Stimulated activated CD4-positive, alpha-beta T cell treated with anti-CD3 and anti-CD28 coated beads, Interleukin-1b, Interleukin-23, amount 100 ng/mL, for 1 hour (primary cell): ENCODE measurements around the gene PHLDA2.
"Not testable (repeated sequence)": the region's sequence is repeated elsewhere in the genome, so short reads cannot be mapped to it uniquely, and the experiment has no call there.

Experiments used
- DNase-seq, 2 donors: peaks; one replicate each; pipeline ENCODE4 v3.0.0-alpha.2; 2020; ENCODE audit warnings: low read depth in 2 of 2

Gene PHLDA2

GRCh38 chr11:2945031-2945756 is 16.0 kb upstream of the PHLDA2 start:
- no peak for DNase-seq

GRCh38 chr11:2944530-2944929 is 15.3 kb upstream of the PHLDA2 start:
- no peak for DNase-seq

DNA sequence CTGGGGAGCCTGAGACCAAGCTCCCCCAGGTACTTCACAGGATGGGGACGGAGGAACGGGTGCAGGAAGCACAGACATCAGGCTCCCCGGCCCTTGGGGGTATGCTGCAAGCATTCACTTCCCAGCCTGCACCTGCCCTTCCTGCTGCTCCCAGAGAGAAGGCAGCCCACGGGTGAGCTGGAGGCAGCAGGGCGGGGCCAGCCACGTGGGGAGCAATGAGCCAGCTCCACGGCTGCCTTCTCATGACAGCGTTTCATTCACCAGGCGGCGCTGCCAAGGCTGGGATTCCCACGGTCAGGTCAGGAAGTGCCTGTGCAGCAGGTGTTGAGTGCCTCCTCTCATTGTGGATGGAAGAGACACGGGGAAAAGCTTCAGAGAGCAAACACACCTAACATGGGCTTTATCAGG is 14.5 kb upstream of the PHLDA2 start:
- DNase-seq = no peak

- no peak for DNase-seq
Observed at GRCh38 chr11:2942872-2943710, 13.9 kb upstream of the PHLDA2 start.

- no peak for DNase-seq
Observed at GRCh38 chr11:2942447-2942846, 13.2 kb upstream of the PHLDA2 start.

GRCh38 chr11:2940921-2941821 is 12.0 kb upstream of the PHLDA2 start:
- no peak for DNase-seq

GRCh38 chr11:2940147-2940920 is 11.1 kb upstream of the PHLDA2 start:
- DNase-seq = no peak

GRCh38 chr11:2938458-2939418 is 9.5 kb upstream of the PHLDA2 start:
- DNase-seq = not testable (repeated sequence)

DNA sequence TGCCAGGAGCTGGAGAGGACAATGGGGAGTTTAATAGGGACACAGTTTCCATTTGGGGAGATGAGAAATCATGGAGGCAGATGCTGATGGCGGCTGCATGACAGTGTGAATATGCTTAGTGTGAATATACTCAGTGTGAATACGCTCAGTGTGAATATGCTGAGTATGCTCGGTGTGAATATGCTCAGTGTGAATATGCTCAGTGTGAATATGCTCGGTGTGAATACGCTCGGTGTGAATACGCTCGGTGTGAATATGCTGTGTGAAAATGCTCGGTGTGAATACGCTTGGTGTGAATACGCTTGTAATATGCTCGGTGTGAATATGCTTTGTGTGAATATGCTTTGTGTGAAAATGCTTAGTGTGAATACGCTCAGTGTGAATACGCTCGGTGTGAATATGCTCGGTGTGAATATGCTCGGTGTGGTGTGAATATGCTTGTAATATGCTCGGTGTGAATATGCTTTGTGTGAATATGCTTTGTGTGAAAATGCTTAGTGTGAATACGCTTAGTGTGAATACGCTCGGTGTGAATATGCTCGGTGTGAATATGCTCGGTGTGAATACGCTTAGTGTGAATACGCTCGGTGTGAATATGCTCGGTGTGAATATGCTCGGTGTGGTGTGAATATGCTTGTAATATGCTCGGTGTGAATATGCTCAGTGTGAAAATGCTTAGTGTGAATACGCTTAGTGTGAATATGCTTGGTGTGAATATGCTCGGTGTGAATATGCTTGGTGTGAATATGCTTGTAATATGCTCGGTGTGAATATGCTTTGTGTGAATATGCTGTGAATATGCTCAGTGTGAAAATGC is 8.6 kb upstream of the PHLDA2 start:
- not testable (repeated sequence) for DNase-seq

GRCh38 chr11:2934611-2935239 is 5.5 kb upstream of the PHLDA2 start:
- DNase-seq = no peak

- no peak for DNase-seq
Observed at GRCh38 chr11:2934021-2934550, 4.9 kb upstream of the PHLDA2 start.

- no peak for DNase-seq
Observed at GRCh38 chr11:2933375-2934020, 4.3 kb upstream of the PHLDA2 start.

DNA sequence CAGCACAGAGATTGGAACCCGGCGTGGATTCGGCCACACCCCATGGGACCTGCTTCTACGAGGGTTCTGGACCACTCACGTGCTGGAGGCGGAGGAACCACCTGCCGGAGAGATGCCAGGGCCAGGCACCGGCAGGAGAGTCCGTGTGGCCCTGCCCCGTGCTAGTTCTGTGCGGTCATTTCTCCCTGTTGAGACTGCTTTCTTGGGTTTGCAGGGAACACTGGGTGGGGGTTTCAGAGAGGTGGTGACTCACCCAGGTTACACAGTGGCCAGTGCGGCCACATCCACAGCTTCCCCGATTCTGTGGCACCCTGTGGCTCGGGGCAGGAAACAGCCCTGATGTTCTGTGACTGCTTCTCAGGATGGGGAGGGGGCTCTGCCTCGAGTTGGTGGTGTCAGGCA is 3.6 kb upstream of the PHLDA2 start:
- DNase-seq = no peak

GRCh38 chr11:2931771-2932738 is 2.8 kb upstream of the PHLDA2 start:
- no peak for DNase-seq

DNA sequence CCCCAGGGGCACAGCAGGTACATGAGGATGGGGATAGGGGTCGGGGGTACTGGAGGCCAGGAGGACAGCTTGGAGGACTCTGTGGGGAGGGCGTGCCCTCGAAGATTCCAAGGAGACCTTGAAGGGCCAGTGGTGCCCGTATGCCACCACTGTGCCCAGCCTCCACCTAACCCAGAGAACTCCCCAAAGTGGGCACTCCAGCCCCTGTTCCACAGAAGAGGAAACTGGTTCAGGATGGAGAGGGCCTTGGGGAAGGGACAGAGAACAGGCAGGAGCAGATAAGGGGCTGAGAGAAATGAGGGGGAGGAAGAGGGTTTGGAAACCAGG is 2.2 kb upstream of the PHLDA2 start:
- no peak for DNase-seq

GRCh38 chr11:2930704-2931419 is 1.6 kb upstream of the PHLDA2 start:
- DNase-seq = no peak
